Neural crest cell (in vitro differentiated cells): Measurements from ENCODE around the gene KLHDC4. TPM values are rescaled to one million over a fixed set of nuclear protein-coding genes. Genes with fewer than 3 reads are reported as not detected.

Experiments
- DNase-seq: peaks from one replicate; pipeline ENCODE4 v3.0.0; 2021; ENCODE audit warnings: low read depth, mixed read lengths, low spot score
- H3K27ac Mint-ChIP-seq: one replicate; pipeline ENCODE4 v1.8.0; 2021; ENCODE audit warnings: mild to moderate bottlenecking, mixed read lengths; ENCODE audit not compliant: unreplicated experiment
- H3K27me3 Mint-ChIP-seq: 2 replicates; pipeline ENCODE4 v1.8.0; 2021; ENCODE audit warnings: low read depth, mild to moderate bottlenecking, mixed read lengths
- H3K36me3 Mint-ChIP-seq: 2 replicates; pipeline ENCODE4 v1.8.0; 2021; ENCODE audit warnings: low read depth, mild to moderate bottlenecking, mixed read lengths
- H3K4me1 Mint-ChIP-seq: 2 replicates; pipeline ENCODE4 v1.8.0; 2021; ENCODE audit warnings: mixed read lengths
- H3K4me3 Mint-ChIP-seq: one replicate; pipeline ENCODE4 v1.8.0; 2021; ENCODE audit warnings: mild to moderate bottlenecking, mixed read lengths
- H3K9me3 Mint-ChIP-seq: 2 replicates; pipeline ENCODE4 v1.8.0; 2021; ENCODE audit warnings: mixed read lengths
- CTCF ChIP-seq: fragments of 200-600 bp; sonication (generic); conservative IDR thresholded peaks from 2 replicates; pipeline ENCODE4 v1.5.0; 2021; ENCODE audit warnings: antibody characterized with exemption, mild to moderate bottlenecking
- total RNA-seq: library from RNA; stranded (reverse); gene quantifications from 2 replicates; pipeline ENCODE4 v1.2.1, GENCODE V29; 2021

The KLHDC4 gene
- total RNA-seq, 1 donor from 2014 or later, result 57.0 TPM

GRCh38 chr16:87669672-87670071, 96.1 kb downstream of the KLHDC4 start:
- TF ChIP-seq CTCF, result no peak
- Mint-ChIP-seq H3K36me3 (no peaks in the 10 kb centered on the region), H3K4me1 (peaks cover 4% of the 10 kb centered on the region), H3K27me3 (no peaks in the 10 kb centered on the region), H3K9me3 (no peaks in the 10 kb centered on the region), H3K4me3 (no peak overlapping the region), H3K27ac (no peak overlapping the region)
- DNase-seq, result no peak

GRCh38 chr16:87667946-87668345, 97.8 kb downstream of the KLHDC4 start:
- Mint-ChIP-seq H3K9me3 (no peaks in the 10 kb centered on the region), H3K27ac (no peak overlapping the region), H3K4me1 (no peaks in the 10 kb centered on the region), H3K4me3 (no peak overlapping the region), H3K36me3 (no peaks in the 10 kb centered on the region), H3K27me3 (no peaks in the 10 kb centered on the region)
- no peak for TF ChIP-seq CTCF
- DNase-seq, result no peak

GRCh38 chr16:87667443-87667842, 98.3 kb downstream of the KLHDC4 start:
- no peaks in the 10 kb centered on the region for H3K9me3 Mint-ChIP-seq

GRCh38 chr16:87666919-87667318, 98.9 kb downstream of the KLHDC4 start:
- no peaks in the 10 kb centered on the region for H3K9me3 Mint-ChIP-seq
- peaks cover 1% of the 10 kb centered on the region for H3K27me3 Mint-ChIP-seq
- no peaks in the 10 kb centered on the region for H3K36me3 Mint-ChIP-seq
- no peak for DNase-seq
- H3K4me3 Mint-ChIP-seq, result no peak overlapping the region
- no peaks in the 10 kb centered on the region for H3K4me1 Mint-ChIP-seq
- H3K27ac Mint-ChIP-seq, result no peak overlapping the region
- TF ChIP-seq CTCF, result no peak

More at GRCh38 chr16:87667443-87667842, 98.3 kb downstream of the KLHDC4 start:
- H3K27me3 Mint-ChIP-seq, result no peaks in the 10 kb centered on the region
- TF ChIP-seq CTCF, result no peak
- H3K4me1 Mint-ChIP-seq, result no peaks in the 10 kb centered on the region
- H3K4me3 Mint-ChIP-seq, result no peak overlapping the region
- H3K36me3 Mint-ChIP-seq, result no peaks in the 10 kb centered on the region
- H3K27ac Mint-ChIP-seq, result no peak overlapping the region
- DNase-seq, result no peak

GRCh38 chr16:87665193-87665592, 100.6 kb downstream of the KLHDC4 start:
- no peak overlapping the region for H3K4me3 Mint-ChIP-seq
- DNase-seq, result no peak
- no peaks in the 10 kb centered on the region for H3K4me1 Mint-ChIP-seq
- H3K9me3 Mint-ChIP-seq, result no peaks in the 10 kb centered on the region
- H3K36me3 Mint-ChIP-seq, result no peaks in the 10 kb centered on the region
- H3K27me3 Mint-ChIP-seq, result peaks cover 14% of the 10 kb centered on the region
- no peak overlapping the region for H3K27ac Mint-ChIP-seq
- TF ChIP-seq CTCF, result no peak

- H3K4me1 Mint-ChIP-seq, result no peaks in the 10 kb centered on the region
- no peaks in the 10 kb centered on the region for H3K9me3 Mint-ChIP-seq
- no peaks in the 10 kb centered on the region for H3K36me3 Mint-ChIP-seq
- peaks cover 14% of the 10 kb centered on the region for H3K27me3 Mint-ChIP-seq
- no peak overlapping the region for H3K27ac Mint-ChIP-seq
- no peak for DNase-seq
- TF ChIP-seq CTCF, result no peak
- no peak overlapping the region for H3K4me3 Mint-ChIP-seq
Measured at GRCh38 chr16:87664792-87665191, 101.0 kb downstream of the KLHDC4 start.
